ENCODE measurements around the gene FBXW11. TPM values are rescaled to one million over a fixed set of nuclear protein-coding genes. Genes with fewer than 3 reads are reported as not detected.

The FBXW11 gene
- total RNA-seq, 1 experiment from 2014 or later, result 52.2 TPM

- POLR2A ChIA-PET, result no interaction called here
- no peak for TF ChIP-seq FOXP4 (CRISPR knock-in tag; IDR thresholded peaks at IDR 0.05)
- no peak for TF ChIP-seq CREB1 (CRISPR knock-in tag; IDR thresholded peaks at IDR 0.05)
- TF ChIP-seq ATF1 (CRISPR knock-in tag; IDR thresholded peaks at IDR 0.05), result no peak
- TF ChIP-seq CTCF (IDR thresholded peaks at IDR 0.05), result no peak
- TF ChIP-seq OVOL2 (CRISPR knock-in tag; IDR thresholded peaks at IDR 0.05; ENCODE audit: borderline replicate concordance), result no peak
- no peak for TF ChIP-seq TEAD4 (CRISPR knock-in tag; IDR thresholded peaks at IDR 0.05)
- no peak for TF ChIP-seq ZNF532 (CRISPR knock-in tag; IDR thresholded peaks at IDR 0.05; ENCODE audit: borderline replicate concordance)
- TF ChIP-seq, protein P1, sequence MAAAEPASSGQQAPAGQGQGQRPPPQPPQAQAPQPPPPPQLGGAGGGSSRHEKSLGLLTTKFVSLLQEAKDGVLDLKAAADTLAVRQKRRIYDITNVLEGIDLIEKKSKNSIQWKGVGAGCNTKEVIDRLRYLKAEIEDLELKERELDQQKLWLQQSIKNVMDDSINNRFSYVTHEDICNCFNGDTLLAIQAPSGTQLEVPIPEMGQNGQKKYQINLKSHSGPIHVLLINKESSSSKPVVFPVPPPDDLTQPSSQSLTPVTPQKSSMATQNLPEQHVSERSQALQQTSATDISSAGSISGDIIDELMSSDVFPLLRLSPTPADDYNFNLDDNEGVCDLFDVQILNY (CRISPR knock-in tag; IDR thresholded peaks at IDR 0.05), result no peak
- no peak for TF ChIP-seq NR1H2 (CRISPR knock-in tag; IDR thresholded peaks at IDR 0.05)
- TF ChIP-seq ZNF138 (CRISPR knock-in tag; conservative IDR thresholded peaks at IDR 0.05), result no peak
- TF ChIP-seq CBFB (CRISPR knock-in tag; IDR thresholded peaks at IDR 0.05; ENCODE audit: low read depth), result no peak
- TF ChIP-seq, protein P2, sequence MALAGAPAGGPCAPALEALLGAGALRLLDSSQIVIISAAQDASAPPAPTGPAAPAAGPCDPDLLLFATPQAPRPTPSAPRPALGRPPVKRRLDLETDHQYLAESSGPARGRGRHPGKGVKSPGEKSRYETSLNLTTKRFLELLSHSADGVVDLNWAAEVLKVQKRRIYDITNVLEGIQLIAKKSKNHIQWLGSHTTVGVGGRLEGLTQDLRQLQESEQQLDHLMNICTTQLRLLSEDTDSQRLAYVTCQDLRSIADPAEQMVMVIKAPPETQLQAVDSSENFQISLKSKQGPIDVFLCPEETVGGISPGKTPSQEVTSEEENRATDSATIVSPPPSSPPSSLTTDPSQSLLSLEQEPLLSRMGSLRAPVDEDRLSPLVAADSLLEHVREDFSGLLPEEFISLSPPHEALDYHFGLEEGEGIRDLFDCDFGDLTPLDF (CRISPR knock-in tag; IDR thresholded peaks at IDR 0.05), result no peak
- no peak for TF ChIP-seq SOX15 (CRISPR knock-in tag; IDR thresholded peaks at IDR 0.05)
- no peak for TF ChIP-seq HMGXB4 (CRISPR knock-in tag; IDR thresholded peaks at IDR 0.05)
- no peak for TF ChIP-seq FOXP1 (CRISPR knock-in tag; IDR thresholded peaks at IDR 0.05; ENCODE audit: borderline replicate concordance)
- no peak for TF ChIP-seq HMGA2 (CRISPR knock-in tag; IDR thresholded peaks at IDR 0.05)
- CTCF ChIA-PET, result interaction anchor here (3.6 kb wide), 1 partner anchor 88 kb away, joined by 16 read pairs; no protein-coding TSS in a partner anchor
- DNase-seq (ENCODE audit: low spot score) (no peak), ATAC-seq (no peak)
- no peaks in the 10 kb centered on the region for H3K9me3 Mint-ChIP-seq
- peak overlapping the region; percentile 73 for H3K27ac Mint-ChIP-seq
- H3K27me3 Mint-ChIP-seq (ENCODE audit: low read depth), result no peaks in the 10 kb centered on the region
- peaks cover 9% of the 10 kb centered on the region; the same call in 1 of the 2 replicates for H3K36me3 Mint-ChIP-seq
- peaks cover 82% of the 10 kb centered on the region for H3K4me1 Mint-ChIP-seq
- peak overlapping the region; percentile 18 for H3K4me3 Mint-ChIP-seq
These were observed 6.6 kb downstream of the FBXW11 start for GRCh38 chr5:171999877-172000276.
